PFSK-1 (cell line): ENCODE results near the gene HMX2.
A peak's percentile ranks its signal among the peaks of the same experiment; 100 is the strongest.

Source experiments
- FOXP2 ChIP-seq: optimal IDR thresholded peaks from 2 replicates; pipeline ENCODE3; 2011; ENCODE audit warnings: borderline replicate concordance, control low read depth, inconsistent platforms; ENCODE audit not compliant: insufficient read depth; ENCODE audit errors: extremely low read length, extremely low read depth
- POLR2AphosphoS5 ChIP-seq: IDR thresholded peaks from 2 replicates; pipeline ENCODE4 v1.6.1; 2012; ENCODE audit warnings: low read depth, mild to moderate bottlenecking, control low read depth, low read length, moderate library complexity
- SIN3A ChIP-seq: IDR thresholded peaks from 2 replicates; pipeline ENCODE4 v1.6.1; 2012; ENCODE audit warnings: mild to moderate bottlenecking, low read length, moderate library complexity, borderline replicate concordance; ENCODE audit not compliant: insufficient read depth
- TAF1 ChIP-seq: IDR thresholded peaks from 2 replicates; pipeline ENCODE4 v1.6.1; 2012; ENCODE audit warnings: low read length, control low read depth, borderline replicate concordance; ENCODE audit not compliant: insufficient read depth
- TF ChIP-seq, protein P1 (sequence below), 2 experiments: IDR thresholded peaks; 2 replicates each; pipeline versions ENCODE4 v1.6.1 to v1.8.0; 2011 to 2012; ENCODE audit warnings: low read depth in 2 of 2, low read length in 2 of 2, control low read depth in 1 of 2, inconsistent platforms in 1 of 2, mild to moderate bottlenecking in 1 of 2, moderate library complexity in 1 of 2; ENCODE audit not compliant: insufficient read depth in 1 of 2

HMX2 gene

DNA sequence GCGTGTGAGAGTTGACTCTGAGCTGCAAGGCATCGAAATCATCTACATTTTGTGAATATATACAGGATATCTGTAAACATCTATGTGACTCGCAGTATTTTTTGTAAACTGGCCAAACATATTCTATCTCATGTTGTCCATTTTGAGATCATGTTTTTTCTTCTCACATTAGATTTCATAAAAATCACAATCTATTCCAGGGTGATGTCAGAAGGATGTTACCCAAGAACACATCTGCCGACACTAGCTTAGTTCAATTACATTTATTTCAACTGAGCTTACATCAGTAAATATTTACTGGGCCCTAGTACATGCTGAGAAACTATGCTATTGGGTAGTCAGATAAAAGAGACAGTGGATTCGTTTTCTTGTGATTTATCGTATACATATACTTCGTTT is 3.8 kb downstream of the HMX2 start:
- TF ChIP-seq FOXP2 = no peak
- TF ChIP-seq POLR2AphosphoS5 = no peak
- TF ChIP-seq, protein P1, sequence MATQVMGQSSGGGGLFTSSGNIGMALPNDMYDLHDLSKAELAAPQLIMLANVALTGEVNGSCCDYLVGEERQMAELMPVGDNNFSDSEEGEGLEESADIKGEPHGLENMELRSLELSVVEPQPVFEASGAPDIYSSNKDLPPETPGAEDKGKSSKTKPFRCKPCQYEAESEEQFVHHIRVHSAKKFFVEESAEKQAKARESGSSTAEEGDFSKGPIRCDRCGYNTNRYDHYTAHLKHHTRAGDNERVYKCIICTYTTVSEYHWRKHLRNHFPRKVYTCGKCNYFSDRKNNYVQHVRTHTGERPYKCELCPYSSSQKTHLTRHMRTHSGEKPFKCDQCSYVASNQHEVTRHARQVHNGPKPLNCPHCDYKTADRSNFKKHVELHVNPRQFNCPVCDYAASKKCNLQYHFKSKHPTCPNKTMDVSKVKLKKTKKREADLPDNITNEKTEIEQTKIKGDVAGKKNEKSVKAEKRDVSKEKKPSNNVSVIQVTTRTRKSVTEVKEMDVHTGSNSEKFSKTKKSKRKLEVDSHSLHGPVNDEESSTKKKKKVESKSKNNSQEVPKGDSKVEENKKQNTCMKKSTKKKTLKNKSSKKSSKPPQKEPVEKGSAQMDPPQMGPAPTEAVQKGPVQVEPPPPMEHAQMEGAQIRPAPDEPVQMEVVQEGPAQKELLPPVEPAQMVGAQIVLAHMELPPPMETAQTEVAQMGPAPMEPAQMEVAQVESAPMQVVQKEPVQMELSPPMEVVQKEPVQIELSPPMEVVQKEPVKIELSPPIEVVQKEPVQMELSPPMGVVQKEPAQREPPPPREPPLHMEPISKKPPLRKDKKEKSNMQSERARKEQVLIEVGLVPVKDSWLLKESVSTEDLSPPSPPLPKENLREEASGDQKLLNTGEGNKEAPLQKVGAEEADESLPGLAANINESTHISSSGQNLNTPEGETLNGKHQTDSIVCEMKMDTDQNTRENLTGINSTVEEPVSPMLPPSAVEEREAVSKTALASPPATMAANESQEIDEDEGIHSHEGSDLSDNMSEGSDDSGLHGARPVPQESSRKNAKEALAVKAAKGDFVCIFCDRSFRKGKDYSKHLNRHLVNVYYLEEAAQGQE (IDR thresholded peaks at IDR 0.05; ENCODE audit: insufficient read depth in 1 of 2, low read depth in 2 of 2, low read length in 2 of 2) = no peak
- TF ChIP-seq SIN3A = no peak
- TF ChIP-seq TAF1 = no peak

DNA sequence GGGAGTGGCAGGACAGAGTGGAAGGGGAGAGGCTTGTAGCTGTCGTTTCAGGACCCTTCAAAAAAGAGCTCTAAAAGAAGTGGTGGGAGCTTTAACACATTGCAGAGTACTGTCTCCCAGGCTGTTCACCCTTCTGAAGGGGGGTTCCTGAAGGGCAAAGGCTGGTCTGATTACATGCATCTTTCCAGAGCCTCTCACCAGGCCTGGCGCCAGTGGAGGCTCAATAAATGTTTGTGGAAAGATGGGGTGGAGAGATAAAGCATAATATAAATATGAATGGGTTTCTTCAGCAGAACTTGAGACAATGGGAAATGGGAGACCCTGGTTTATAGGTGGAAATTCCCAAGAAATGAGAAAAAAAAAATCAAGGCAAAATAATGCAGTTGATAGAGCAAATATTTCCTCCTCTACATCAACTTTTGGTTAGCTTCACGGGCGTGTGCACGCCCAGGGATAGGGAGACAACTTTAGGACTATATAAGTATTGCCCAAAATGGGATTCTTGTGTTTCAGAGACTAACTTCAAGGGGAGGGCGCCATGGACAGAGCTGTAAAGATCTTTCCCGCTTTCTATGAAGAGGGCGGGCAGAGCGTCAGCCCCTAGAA is 5.7 kb downstream of the HMX2 start:
- TF ChIP-seq SIN3A (no peak), TAF1 (no peak), FOXP2 (no peak), POLR2AphosphoS5 (no peak)
- TF ChIP-seq, protein P1 (IDR thresholded peaks at IDR 0.05; ENCODE audit: insufficient read depth in 1 of 2, low read depth in 2 of 2, low read length in 2 of 2) = no peak

DNA sequence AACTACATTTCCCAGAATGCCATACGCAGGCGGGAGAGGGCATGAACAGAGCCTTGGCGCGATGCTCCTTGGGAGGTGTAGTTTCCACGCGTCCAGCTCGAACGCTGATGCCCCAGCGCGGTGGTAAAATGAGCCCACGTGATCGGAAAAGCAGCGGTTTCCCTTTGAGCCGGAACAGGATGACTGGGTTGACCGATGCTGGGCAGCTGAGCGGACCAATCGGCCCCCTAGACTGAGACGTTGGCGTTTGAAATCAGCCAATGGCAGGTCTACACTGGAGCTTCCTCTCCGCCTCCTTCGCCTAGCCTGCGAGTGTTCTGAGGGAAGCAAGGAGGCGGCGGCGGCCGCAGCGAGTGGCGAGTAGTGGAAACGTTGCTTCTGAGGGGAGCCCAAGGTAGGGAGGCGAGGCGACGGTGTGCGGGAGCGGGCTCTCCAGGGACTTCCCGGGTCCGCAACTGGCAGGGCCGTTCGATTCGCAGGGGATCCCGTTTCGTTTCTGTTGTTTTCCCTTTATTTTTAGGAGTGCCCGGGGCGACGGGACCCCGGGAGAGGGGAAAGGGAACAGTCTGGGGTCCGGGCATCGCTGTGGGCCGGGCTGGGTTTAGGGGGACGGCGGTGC is 6.3 kb downstream of the HMX2 start, which contains the start of gene BUB3:
TSS of gene BUB3 (plus strand) at position 311 of the 619 bp plus-strand sequence. CDS start 516 bp downstream, outside the sequence.
- TF ChIP-seq TAF1 (peak; percentile 66; the same call in 1 of the 2 replicates), POLR2AphosphoS5 (peak; percentile 94), FOXP2 (no peak), SIN3A (no peak)
- TF ChIP-seq, protein P1 (IDR thresholded peaks at IDR 0.05; ENCODE audit: insufficient read depth in 1 of 2, low read depth in 2 of 2, low read length in 2 of 2) = no peak

DNA sequence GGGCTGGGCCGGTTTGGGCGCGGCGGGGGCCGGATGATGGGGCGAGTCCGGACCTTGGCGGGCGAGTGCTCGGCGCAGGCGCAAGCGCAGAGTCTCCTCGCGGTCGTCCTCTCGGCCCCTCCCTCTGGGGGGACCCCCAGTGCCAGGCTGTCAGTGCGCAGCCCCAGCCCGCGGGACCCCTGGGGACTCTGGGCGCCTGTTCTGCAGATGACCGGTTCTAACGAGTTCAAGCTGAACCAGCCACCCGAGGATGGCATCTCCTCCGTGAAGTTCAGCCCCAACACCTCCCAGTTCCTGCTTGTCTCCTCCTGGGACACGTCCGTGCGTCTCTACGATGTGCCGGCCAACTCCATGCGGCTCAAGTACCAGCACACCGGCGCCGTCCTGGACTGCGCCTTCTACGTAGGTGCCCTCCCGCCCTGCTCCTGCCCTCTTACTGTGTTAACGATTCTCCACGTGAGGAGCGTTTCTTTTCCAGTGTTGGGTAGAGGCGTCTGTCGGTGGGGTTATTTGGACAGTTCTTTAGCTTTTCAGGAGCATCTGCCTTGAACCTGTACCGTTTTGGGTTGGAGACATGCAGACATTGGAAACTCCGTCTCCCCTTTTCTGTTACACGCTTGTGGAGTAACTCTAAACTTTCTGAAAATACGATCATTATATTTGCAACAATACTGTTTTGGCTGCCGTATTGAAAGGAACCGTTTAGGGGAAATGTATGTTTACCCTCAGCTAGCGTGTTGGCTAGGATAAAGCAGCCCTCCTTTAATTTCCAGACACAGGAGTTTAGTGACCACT is 7.0 kb downstream of the HMX2 start:
- no peak for TF ChIP-seq FOXP2
- no peak for TF ChIP-seq SIN3A
- TF ChIP-seq, protein P1 (IDR thresholded peaks at IDR 0.05; ENCODE audit: insufficient read depth in 1 of 2, low read depth in 2 of 2, low read length in 2 of 2) = no peak
- no peak for TF ChIP-seq TAF1
- no peak for TF ChIP-seq POLR2AphosphoS5
